Endothelial cell of umbilical vein (primary cell): ENCODE results near the gene CHTOP. TPM values are rescaled to one million over a fixed set of nuclear protein-coding genes. Genes with fewer than 3 reads are reported as not detected.

Experiments used
- BruUV-seq: library from RNA; stranded (reverse); fragments of 400-500 nt; replicated peaks from 2 replicates; lab custom pipeline; 2021; lab: Mats Ljungman, UMichigan
- CTCF ChIA-PET: fragments of 300-600, 350-600 bp; sonication (Branson Sonifier 250); formaldehyde crosslinking; loops from one replicate; lab custom pipeline; 2021; ENCODE audit warnings: antibody characterized with exemption, inconsistent platforms; lab: Charles Lee
- POLR2A ChIA-PET: fragments of 300-600, 350-600 bp; sonication (Branson Sonifier 250); formaldehyde crosslinking; loops from one replicate; lab custom pipeline; 2021; ENCODE audit warnings: antibody characterized with exemption, inconsistent platforms; lab: Charles Lee
- DNase-seq: peaks from one replicate; pipeline ENCODE4 v3.0.0-alpha.2; 2011; ENCODE audit warnings: low read depth, low spot score
- FAIRE-seq: peaks from 2 replicates; lab custom pipeline; 2011; peaks lifted over from hg19 to GRCh38; lab: Jason Lieb, UNC
- H2AFZ ChIP-seq: 2 replicates; pipeline ENCODE4 v1.6.0; 2012; ENCODE audit warnings: low read depth, low read length, control low read depth, inconsistent platforms
- H3K27ac ChIP-seq: 2 replicates; pipeline ENCODE4 v1.5.1; 2011; ENCODE audit warnings: low read depth, mild to moderate bottlenecking, control low read depth, low read length, moderate library complexity; ENCODE audit not compliant: insufficient read depth
- H3K27me3 ChIP-seq, 2 experiments: 2 replicates each; pipeline versions ENCODE4 v1.6.0 to v1.6.1; 2011; ENCODE audit warnings: low read length in 2 of 2, mixed read lengths in 1 of 2; ENCODE audit not compliant: control insufficient read depth in 2 of 2, insufficient read depth in 2 of 2
- H3K36me3 ChIP-seq, 2 experiments: 2 replicates in 1 of 2; 3 replicates in 1 of 2; pipeline ENCODE4 v1.5.1; 2011; ENCODE audit warnings: low read length in 2 of 2, mild to moderate bottlenecking in 1 of 2, moderate library complexity in 1 of 2; ENCODE audit not compliant: control insufficient read depth in 2 of 2, insufficient read depth in 2 of 2; ENCODE audit errors: extremely low read depth in 1 of 2
- H3K4me1 ChIP-seq: 3 replicates; pipeline ENCODE4 v1.5.1; 2011; ENCODE audit warnings: mild to moderate bottlenecking, low read length; ENCODE audit not compliant: control insufficient read depth, insufficient read depth; ENCODE audit errors: extremely low read depth
- H3K4me2 ChIP-seq: 2 replicates; pipeline ENCODE4 v1.6.1; 2011; ENCODE audit warnings: low read length, control low read depth, mixed read lengths; ENCODE audit not compliant: insufficient read depth
- H3K4me3 ChIP-seq, 3 experiments: fragments of 200-600 bp in 1 of 3; sonication (generic), shearing (Covaris generic) in 1 of 3; replicated peaks in 1 of 3; 2 replicates each; pipeline ENCODE4 v1.5.1; 2011 to 2016; ENCODE audit warnings: control low read depth in 3 of 3, low read length in 3 of 3, mild to moderate bottlenecking in 2 of 3, inconsistent platforms in 1 of 3, low read depth in 1 of 3, moderate library complexity in 1 of 3; ENCODE audit not compliant: insufficient read depth in 1 of 3
- H3K79me2 ChIP-seq: 2 replicates; pipeline ENCODE4 v1.6.0; 2012; ENCODE audit warnings: low read length, inconsistent platforms; ENCODE audit not compliant: control insufficient read depth, insufficient read depth
- H3K9ac ChIP-seq: replicated peaks from 2 replicates; pipeline ENCODE3; 2011; ENCODE audit warnings: low read length, control low read depth; ENCODE audit not compliant: insufficient read depth; ENCODE audit errors: extremely low read depth
- H3K9me1 ChIP-seq: replicated peaks from 3 replicates; pipeline ENCODE4 v1.6.0; 2011; ENCODE audit warnings: mild to moderate bottlenecking, low read length; ENCODE audit not compliant: control insufficient read depth, insufficient read depth; ENCODE audit errors: extremely low read depth
- H3K9me3 ChIP-seq: replicated peaks from 2 replicates; pipeline ENCODE4 v1.5.1; 2012; ENCODE audit warnings: low read length, inconsistent platforms; ENCODE audit not compliant: control insufficient read depth, insufficient read depth
- H4K20me1 ChIP-seq: replicated peaks from 2 replicates; pipeline ENCODE3; 2011; ENCODE audit warnings: mild to moderate bottlenecking, low read length; ENCODE audit not compliant: control insufficient read depth, insufficient read depth; ENCODE audit errors: extremely low read depth
- EZH2 ChIP-seq: IDR thresholded peaks from 2 replicates; pipeline ENCODE4 v1.6.1; 2012; ENCODE audit warnings: borderline replicate concordance, low read depth, mild to moderate bottlenecking, moderate library complexity, low read length, inconsistent platforms; ENCODE audit not compliant: severe bottlenecking
- GATA2 ChIP-seq: IDR thresholded peaks from 2 replicates; pipeline ENCODE4 v1.7.0; 2011; ENCODE audit warnings: low read depth, mild to moderate bottlenecking, moderate library complexity, mixed read lengths, low read length; ENCODE audit not compliant: insufficient read length, insufficient read depth
- JUN ChIP-seq: IDR thresholded peaks from 2 replicates; pipeline ENCODE4 v1.6.1; 2011; ENCODE audit warnings: borderline replicate concordance, low read depth; ENCODE audit not compliant: insufficient read length, insufficient read depth
- POLR2A ChIP-seq: IDR thresholded peaks from 2 replicates; pipeline ENCODE4 v1.6.1; 2012; ENCODE audit warnings: low read depth, mild to moderate bottlenecking, control low read depth, low read length
- POLR2AphosphoS5 ChIP-seq: IDR thresholded peaks from 2 replicates; pipeline ENCODE4 v1.6.1; 2012; ENCODE audit warnings: low read depth, mild to moderate bottlenecking, control low read depth, low read length, moderate library complexity; ENCODE audit not compliant: insufficient read depth
- dilution Hi-C: fragments of 300-500 bp; cut with MboI; formaldehyde crosslinking; loops from one replicate; pipeline ENCODE4 v1.15.0; 2019; ENCODE audit warnings: low sequenced_read_pairs; ENCODE audit not compliant: extremely low pct_ligation_motif_present
- intact Hi-C: fragments of 100-400 bp; cut with micrococcal nuclease; formaldehyde crosslinking; loops from one replicate; pipeline ENCODE4 v1.10.0; 2022
- polyA plus RNA-seq, 4 experiments: library from polyadenylated mRNA; depleted of rRNA in 3 of 4; stranded (reverse) in 3 of 4; unstranded in 1 of 4; fragments of >200 nt; gene quantifications; 2 replicates each; pipeline versions ENCODE4 v1.2.1 to v1.2.3, GENCODE V29; 2011 to 2012; ENCODE audit warnings: missing spikeins in 1 of 4
- total RNA-seq: library from RNA; stranded (reverse); gene quantifications from 2 replicates; pipeline ENCODE4 v1.2.3, GENCODE V29; 2021
- TF ChIP-seq, protein P1 (sequence below), 2 donors: IDR thresholded peaks; 1 replicate in 1 of 2; 2 replicates in 1 of 2; pipeline ENCODE4 v1.5.1; 2011; ENCODE audit warnings: low read length in 2 of 2, mild to moderate bottlenecking in 2 of 2, moderate library complexity in 2 of 2, control low read depth in 1 of 2, inconsistent platforms in 1 of 2, low read depth in 1 of 2; ENCODE audit not compliant: insufficient read depth in 1 of 2; ENCODE audit errors: extremely low read depth in 1 of 2

The CHTOP gene
- total and polyA plus RNA-seq, 2 donors (not counting 3 experiments of a cell fraction or from before 2014, with no cell fraction given), result 62.0 to 74.4 TPM

DNA sequence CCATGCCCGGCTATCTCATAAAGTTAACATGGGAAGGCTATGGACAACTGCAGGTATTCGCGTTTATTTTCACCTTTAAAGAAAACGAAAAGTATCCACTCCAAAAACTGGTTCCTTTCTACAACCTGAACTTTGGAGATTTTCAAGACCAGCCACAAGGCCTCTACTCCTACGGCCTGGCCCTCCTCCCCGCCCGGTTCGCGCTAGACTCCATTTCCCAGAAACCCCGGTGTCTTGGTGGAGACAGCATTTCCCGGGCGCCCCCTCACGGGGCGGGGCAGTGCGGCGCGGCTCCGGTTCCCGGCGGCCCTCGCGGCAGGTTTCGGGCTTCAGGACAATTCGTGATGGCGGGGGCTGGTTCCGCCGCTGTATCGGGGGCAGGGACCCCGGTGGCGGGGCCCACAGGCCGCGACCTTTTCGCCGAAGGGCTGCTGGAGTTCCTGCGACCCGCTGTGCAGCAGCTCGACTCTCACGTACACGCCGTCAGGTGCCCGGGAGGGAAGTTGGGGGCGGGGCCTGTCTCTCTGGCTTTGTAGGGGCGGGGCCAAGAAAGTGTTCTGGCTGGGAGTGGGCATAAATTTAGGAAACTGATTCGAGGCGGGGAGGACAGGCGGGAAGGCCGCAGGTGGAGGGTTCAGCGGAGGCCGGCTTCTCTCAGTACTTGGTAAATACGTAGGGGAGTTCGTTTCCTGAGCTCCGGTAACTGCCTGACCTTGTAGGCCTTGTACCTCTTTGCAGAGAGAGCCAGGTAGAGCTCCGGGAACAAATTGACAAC lies 24.7 kb downstream of the CHTOP start, which contains the start of gene SNAPIN:
Gene SNAPIN (plus strand): TSS at position 304 of the 775 bp plus-strand sequence. CDS start 41 bp downstream, at position 345.
- CTCF ChIA-PET, result interaction anchor here (1.0 to 2.2 kb wide), 6 partner anchors 16 to 148 kb away, joined by 3 to 13 read pairs (median 4); partner anchors contain the start of gene S100A13

More for the DNA sequence above, 24.7 kb downstream of the CHTOP start, which contains the start of gene SNAPIN:
- H3K79me2 ChIP-seq, result peaks cover 13% of the 10 kb centered on the region
- POLR2A ChIA-PET, result interaction anchor here (0.6 to 1.3 kb wide), 3 partner anchors 10 to 25 kb away, joined by 3 to 4 read pairs (median 3); partner anchors contain the start of gene CHTOP
- H3K9ac ChIP-seq, result peak within 1 kb of the TSS; percentile 77
- dilution Hi-C loops (no loop called here), intact Hi-C loops (loop anchor here (1.0 to 2.0 kb wide), 5 partner anchors 24 to 147 kb away; partner anchors contain the start of gene CHTOP)
- BruUV-seq, result no TSS peak
- H3K9me1 ChIP-seq, result no peaks in the 10 kb centered on the region
- no peaks in the 10 kb centered on the region for H4K20me1 ChIP-seq
- peak within 1 kb of the TSS; percentile 79 to 91 (median 83) for H3K4me3 ChIP-seq
- H3K4me2 ChIP-seq, result peak within 1 kb of the TSS; percentile 90
- peak; percentile 83 for DNase-seq
- FAIRE-seq, result peak; percentile 90
- H2AFZ ChIP-seq, result peak within 1 kb of the TSS; percentile 86
- H3K36me3 ChIP-seq, result peaks cover 14 to 18% of the 10 kb centered on the region in 2 experiments
- no peaks in the 10 kb centered on the region for H3K27me3 ChIP-seq
- peak within 1 kb of the TSS; percentile 64 for H3K27ac ChIP-seq
- peaks cover 7% of the 10 kb centered on the region for H3K4me1 ChIP-seq
- no peaks in the 10 kb centered on the region for H3K9me3 ChIP-seq
- TF ChIP-seq, protein P1, sequence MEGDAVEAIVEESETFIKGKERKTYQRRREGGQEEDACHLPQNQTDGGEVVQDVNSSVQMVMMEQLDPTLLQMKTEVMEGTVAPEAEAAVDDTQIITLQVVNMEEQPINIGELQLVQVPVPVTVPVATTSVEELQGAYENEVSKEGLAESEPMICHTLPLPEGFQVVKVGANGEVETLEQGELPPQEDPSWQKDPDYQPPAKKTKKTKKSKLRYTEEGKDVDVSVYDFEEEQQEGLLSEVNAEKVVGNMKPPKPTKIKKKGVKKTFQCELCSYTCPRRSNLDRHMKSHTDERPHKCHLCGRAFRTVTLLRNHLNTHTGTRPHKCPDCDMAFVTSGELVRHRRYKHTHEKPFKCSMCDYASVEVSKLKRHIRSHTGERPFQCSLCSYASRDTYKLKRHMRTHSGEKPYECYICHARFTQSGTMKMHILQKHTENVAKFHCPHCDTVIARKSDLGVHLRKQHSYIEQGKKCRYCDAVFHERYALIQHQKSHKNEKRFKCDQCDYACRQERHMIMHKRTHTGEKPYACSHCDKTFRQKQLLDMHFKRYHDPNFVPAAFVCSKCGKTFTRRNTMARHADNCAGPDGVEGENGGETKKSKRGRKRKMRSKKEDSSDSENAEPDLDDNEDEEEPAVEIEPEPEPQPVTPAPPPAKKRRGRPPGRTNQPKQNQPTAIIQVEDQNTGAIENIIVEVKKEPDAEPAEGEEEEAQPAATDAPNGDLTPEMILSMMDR (IDR thresholded peaks at IDR 0.05; ENCODE audit: extremely low read depth in 1 of 2, insufficient read depth in 1 of 2, low read depth in 1 of 2, low read length in 2 of 2), result peak in 1 of 2 donors; percentile 21
- peak; percentile 77 for TF ChIP-seq POLR2AphosphoS5
- TF ChIP-seq POLR2A, result peak; percentile 82
- no peak for TF ChIP-seq JUN
- TF ChIP-seq EZH2, result no peak
- TF ChIP-seq GATA2, result no peak
